Measurements from ENCODE around the gene RPTOR. TPM values are rescaled to one million over a fixed set of nuclear protein-coding genes. Genes with fewer than 3 reads are reported as not detected.

RPTOR gene
- polyA plus RNA-seq, 1 donor from 2014 or later: 8.0 TPM

DNA sequence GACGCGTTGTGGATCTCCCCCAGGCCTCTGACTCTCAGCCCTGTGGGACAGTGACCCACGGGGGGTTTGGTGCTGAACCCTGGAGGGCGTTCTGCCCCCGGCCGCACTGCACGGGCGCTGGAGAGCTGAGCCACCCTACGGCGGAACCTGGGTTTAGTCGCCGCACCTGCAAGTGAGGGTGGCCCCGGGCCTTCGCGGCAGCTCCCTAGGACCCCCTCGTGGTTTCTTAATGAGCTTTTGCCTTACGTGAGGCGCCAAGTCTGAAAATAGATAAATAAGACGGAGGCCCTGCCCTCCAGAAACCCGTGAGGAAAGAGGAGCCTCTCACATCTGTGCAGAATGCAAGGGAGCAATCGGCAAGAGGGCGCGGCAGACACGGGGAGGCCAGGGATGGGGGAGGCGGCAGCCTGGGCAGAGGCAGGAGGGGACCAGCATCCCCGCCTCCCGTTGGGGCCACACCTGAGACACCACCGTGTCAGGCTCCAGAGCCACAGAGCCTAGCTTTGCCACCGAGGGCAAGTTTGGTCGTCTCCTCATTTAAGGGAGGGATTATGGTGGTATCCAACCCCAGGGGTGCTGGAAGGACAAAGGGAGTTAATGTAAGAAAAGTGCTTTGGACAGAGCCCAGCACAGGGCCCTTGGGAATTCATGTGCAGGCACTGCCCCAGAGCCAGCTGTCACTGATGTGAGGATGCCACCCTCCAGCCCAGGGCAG lies 293.8 kb downstream of the RPTOR start:
- Histone ChIP-seq H2AFZ (ENCODE audit: low read depth, low read length) (no peak overlapping the region), H4K20me1 (ENCODE audit: insufficient read depth) (no peaks in the 10 kb centered on the region), H3K9me3 (ENCODE audit: low read length) (no peaks in the 10 kb centered on the region), H3K79me2 (replicated peaks; ENCODE audit: insufficient read depth, low read length) (no peaks in the 10 kb centered on the region), H3K9ac (ENCODE audit: low read length) (no peak overlapping the region), H3K4me3 (ENCODE audit: low read length) (no peak overlapping the region), H3K27me3 (ENCODE audit: insufficient read depth, low read depth, low read length) (no peaks in the 10 kb centered on the region), H3K27ac (ENCODE audit: low read length) (no peak overlapping the region), H3K9me2 (ENCODE audit: insufficient read depth, low read length) (no peaks in the 10 kb centered on the region), H3K4me2 (ENCODE audit: low read length) (no peak overlapping the region), H3F3A (ENCODE audit: insufficient read depth, low read length, poor library complexity, severe bottlenecking) (no peaks in the 10 kb centered on the region), H3K36me3 (ENCODE audit: insufficient read depth, low read length) (no peaks in the 10 kb centered on the region)
- TF ChIP-seq, protein P1, sequence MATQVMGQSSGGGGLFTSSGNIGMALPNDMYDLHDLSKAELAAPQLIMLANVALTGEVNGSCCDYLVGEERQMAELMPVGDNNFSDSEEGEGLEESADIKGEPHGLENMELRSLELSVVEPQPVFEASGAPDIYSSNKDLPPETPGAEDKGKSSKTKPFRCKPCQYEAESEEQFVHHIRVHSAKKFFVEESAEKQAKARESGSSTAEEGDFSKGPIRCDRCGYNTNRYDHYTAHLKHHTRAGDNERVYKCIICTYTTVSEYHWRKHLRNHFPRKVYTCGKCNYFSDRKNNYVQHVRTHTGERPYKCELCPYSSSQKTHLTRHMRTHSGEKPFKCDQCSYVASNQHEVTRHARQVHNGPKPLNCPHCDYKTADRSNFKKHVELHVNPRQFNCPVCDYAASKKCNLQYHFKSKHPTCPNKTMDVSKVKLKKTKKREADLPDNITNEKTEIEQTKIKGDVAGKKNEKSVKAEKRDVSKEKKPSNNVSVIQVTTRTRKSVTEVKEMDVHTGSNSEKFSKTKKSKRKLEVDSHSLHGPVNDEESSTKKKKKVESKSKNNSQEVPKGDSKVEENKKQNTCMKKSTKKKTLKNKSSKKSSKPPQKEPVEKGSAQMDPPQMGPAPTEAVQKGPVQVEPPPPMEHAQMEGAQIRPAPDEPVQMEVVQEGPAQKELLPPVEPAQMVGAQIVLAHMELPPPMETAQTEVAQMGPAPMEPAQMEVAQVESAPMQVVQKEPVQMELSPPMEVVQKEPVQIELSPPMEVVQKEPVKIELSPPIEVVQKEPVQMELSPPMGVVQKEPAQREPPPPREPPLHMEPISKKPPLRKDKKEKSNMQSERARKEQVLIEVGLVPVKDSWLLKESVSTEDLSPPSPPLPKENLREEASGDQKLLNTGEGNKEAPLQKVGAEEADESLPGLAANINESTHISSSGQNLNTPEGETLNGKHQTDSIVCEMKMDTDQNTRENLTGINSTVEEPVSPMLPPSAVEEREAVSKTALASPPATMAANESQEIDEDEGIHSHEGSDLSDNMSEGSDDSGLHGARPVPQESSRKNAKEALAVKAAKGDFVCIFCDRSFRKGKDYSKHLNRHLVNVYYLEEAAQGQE (IDR thresholded peaks at IDR 0.05; ENCODE audit: borderline replicate concordance): no peak
- TF ChIP-seq TAF1 (IDR thresholded peaks at IDR 0.05; ENCODE audit: low read depth) (no peak), POLR2AphosphoS5 (IDR thresholded peaks at IDR 0.05) (no peak), EZH2 (IDR thresholded peaks at IDR 0.05; ENCODE audit: borderline replicate concordance, insufficient read depth, low read length, poor library complexity, severe bottlenecking) (no peak), MXI1 (conservative IDR thresholded peaks at IDR 0.05; ENCODE audit: poor library complexity, severe bottlenecking) (no peak), SMC3 (conservative IDR thresholded peaks at IDR 0.05; ENCODE audit: poor library complexity) (no peak), EP300 (conservative IDR thresholded peaks at IDR 0.05; ENCODE audit: poor library complexity, severe bottlenecking) (no peak), RAD21 (conservative IDR thresholded peaks at IDR 0.05) (no peak)
- TF ChIP-seq, protein P2, sequence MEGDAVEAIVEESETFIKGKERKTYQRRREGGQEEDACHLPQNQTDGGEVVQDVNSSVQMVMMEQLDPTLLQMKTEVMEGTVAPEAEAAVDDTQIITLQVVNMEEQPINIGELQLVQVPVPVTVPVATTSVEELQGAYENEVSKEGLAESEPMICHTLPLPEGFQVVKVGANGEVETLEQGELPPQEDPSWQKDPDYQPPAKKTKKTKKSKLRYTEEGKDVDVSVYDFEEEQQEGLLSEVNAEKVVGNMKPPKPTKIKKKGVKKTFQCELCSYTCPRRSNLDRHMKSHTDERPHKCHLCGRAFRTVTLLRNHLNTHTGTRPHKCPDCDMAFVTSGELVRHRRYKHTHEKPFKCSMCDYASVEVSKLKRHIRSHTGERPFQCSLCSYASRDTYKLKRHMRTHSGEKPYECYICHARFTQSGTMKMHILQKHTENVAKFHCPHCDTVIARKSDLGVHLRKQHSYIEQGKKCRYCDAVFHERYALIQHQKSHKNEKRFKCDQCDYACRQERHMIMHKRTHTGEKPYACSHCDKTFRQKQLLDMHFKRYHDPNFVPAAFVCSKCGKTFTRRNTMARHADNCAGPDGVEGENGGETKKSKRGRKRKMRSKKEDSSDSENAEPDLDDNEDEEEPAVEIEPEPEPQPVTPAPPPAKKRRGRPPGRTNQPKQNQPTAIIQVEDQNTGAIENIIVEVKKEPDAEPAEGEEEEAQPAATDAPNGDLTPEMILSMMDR (IDR thresholded peaks at IDR 0.05; ENCODE audit: poor library complexity, severe bottlenecking): no peak

DNA sequence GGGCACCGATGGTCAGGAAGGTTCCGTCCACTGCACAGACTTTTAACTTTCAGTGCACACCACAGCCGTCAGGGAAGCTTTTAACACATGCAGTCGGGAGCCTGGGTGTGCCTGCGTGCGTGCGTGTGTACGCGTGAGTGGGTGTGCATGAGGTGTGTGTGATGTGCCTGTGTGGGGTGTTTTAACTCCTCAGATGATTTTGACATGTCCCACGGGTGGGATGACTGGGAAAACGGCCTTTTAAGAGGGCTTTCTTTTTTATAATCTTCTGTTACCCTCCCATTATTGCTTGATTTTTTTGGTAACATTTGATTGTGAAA lies 294.3 kb downstream of the RPTOR start:
- TF ChIP-seq POLR2AphosphoS5 (IDR thresholded peaks at IDR 0.05) (no peak), MXI1 (conservative IDR thresholded peaks at IDR 0.05; ENCODE audit: poor library complexity, severe bottlenecking) (no peak), EZH2 (IDR thresholded peaks at IDR 0.05; ENCODE audit: borderline replicate concordance, insufficient read depth, low read length, poor library complexity, severe bottlenecking) (no peak)
- TF ChIP-seq, protein P2 (IDR thresholded peaks at IDR 0.05; ENCODE audit: poor library complexity, severe bottlenecking): no peak
- H3F3A ChIP-seq (ENCODE audit: insufficient read depth, low read length, poor library complexity, severe bottlenecking): no peaks in the 10 kb centered on the region
- no peaks in the 10 kb centered on the region for H3K36me3 ChIP-seq (ENCODE audit: insufficient read depth, low read length)
- no peak overlapping the region for H3K4me3 ChIP-seq (ENCODE audit: low read length)
- H3K9ac ChIP-seq (ENCODE audit: low read length): no peak overlapping the region
- H3K9me3 ChIP-seq (ENCODE audit: low read length): no peaks in the 10 kb centered on the region
- no peaks in the 10 kb centered on the region for H3K27me3 ChIP-seq (ENCODE audit: insufficient read depth, low read depth, low read length)
- no peaks in the 10 kb centered on the region for H3K79me2 ChIP-seq (replicated peaks; ENCODE audit: insufficient read depth, low read length)
- no peak overlapping the region for H2AFZ ChIP-seq (ENCODE audit: low read depth, low read length)
- H3K27ac ChIP-seq (ENCODE audit: low read length): no peak overlapping the region
- no peaks in the 10 kb centered on the region for H3K9me2 ChIP-seq (ENCODE audit: insufficient read depth, low read length)
- no peaks in the 10 kb centered on the region for H4K20me1 ChIP-seq (ENCODE audit: insufficient read depth)
- H3K4me2 ChIP-seq (ENCODE audit: low read length): no peak overlapping the region
